K562 (cell line): ENCODE data around the gene ITGAL. TPM values are rescaled to one million over a fixed set of nuclear protein-coding genes. Genes with fewer than 3 reads are reported as not detected.
A peak's percentile ranks its signal among the peaks of the same experiment; 100 is the strongest.

Experiments
- ATAC-seq: fragments of 200-7000 bp; cut with Tn5 transposase; 3 replicates; pipeline ENCODE4 v1.9.1; 2020; ENCODE audit warnings: moderate library complexity
- BruUV-seq: library from RNA; stranded (reverse); fragments of 400-500 nt; replicated peaks from 2 replicates; lab custom pipeline; 2021; lab: Mats Ljungman, UMichigan
- CTCF ChIA-PET: fragments of 300-600 bp; formaldehyde crosslinking; extraction: SDS; loops from one replicate; lab custom pipeline; 2021; ENCODE audit warnings: low intra/inter-chr PET ratio; lab: Yijun Ruan, JAX
- POLR2A ChIA-PET: fragments of 300-600, 350-650 bp; sonication (Branson Sonifier 250); formaldehyde crosslinking; extraction: SDS; loops from one replicate; lab custom pipeline; 2021; ENCODE audit warnings: antibody characterized with exemption, inconsistent platforms; lab: Yijun Ruan, JAX
- DNase-seq, 4 experiments: peaks; one replicate each; pipeline versions ENCODE4 v3.0.0 to v3.0.0-alpha.2; 2011 to 2018; ENCODE audit warnings: low spot score in 3 of 4, mixed read lengths in 3 of 4; ENCODE audit errors: extremely low read depth in 1 of 4
- FAIRE-seq: peaks from 2 replicates; lab custom pipeline; 2011; peaks lifted over from hg19 to GRCh38; lab: Jason Lieb, UNC
- H2AFZ ChIP-seq: 2 replicates; pipeline ENCODE4 v1.6.0; 2011; ENCODE audit warnings: low read depth, low read length, control low read depth, inconsistent platforms
- H3K27ac ChIP-seq: fragments of 200-600 bp; 3 replicates; pipeline ENCODE4 v1.8.0; 2011; ENCODE audit warnings: low read depth, mild to moderate bottlenecking, control low read depth, inconsistent platforms, low read length, moderate library complexity, mixed read lengths; ENCODE audit errors: extremely low read depth
- H3K27me3 ChIP-seq, 2 experiments: fragments of 300-600 bp in 1 of 2; 2 replicates in 1 of 2; 3 replicates in 1 of 2; pipeline versions ENCODE4 v1.6.0 to v1.8.0; 2011; ENCODE audit warnings: inconsistent platforms in 2 of 2, low read length in 2 of 2, mild to moderate bottlenecking in 1 of 2, mixed read lengths in 1 of 2, moderate library complexity in 1 of 2; ENCODE audit not compliant: control insufficient read depth in 2 of 2, insufficient read depth in 2 of 2
- H3K36me3 ChIP-seq: fragments of 300-600 bp; 3 replicates; pipeline ENCODE4 v1.8.0; 2011; ENCODE audit warnings: mild to moderate bottlenecking, low read length, inconsistent platforms; ENCODE audit not compliant: control insufficient read depth, insufficient read depth
- H3K4me1 ChIP-seq, 2 experiments: fragments of 200-600 bp in 1 of 2; replicated peaks in 1 of 2; 2 replicates in 1 of 2; 3 replicates in 1 of 2; pipeline versions ENCODE4 v1.5.1 to v1.8.0; 2011; ENCODE audit warnings: inconsistent platforms in 2 of 2, low read length in 2 of 2, mild to moderate bottlenecking in 1 of 2, mixed read lengths in 1 of 2, moderate library complexity in 1 of 2; ENCODE audit not compliant: control insufficient read depth in 2 of 2, insufficient read depth in 2 of 2
- H3K4me2 ChIP-seq: 2 replicates; pipeline ENCODE4 v1.6.1; 2011; ENCODE audit warnings: low read length, control low read depth, inconsistent platforms, mixed read lengths; ENCODE audit not compliant: insufficient read depth
- H3K4me3 ChIP-seq: fragments of 200-600 bp; sonication (generic), shearing (Covaris generic); 2 replicates; pipeline ENCODE4 v1.5.1; 2016; ENCODE audit warnings: control low read depth, inconsistent platforms
- H3K79me2 ChIP-seq: fragments of 200-600 bp; 3 replicates; pipeline ENCODE4 v1.8.0; 2011; ENCODE audit warnings: low read length, inconsistent platforms; ENCODE audit not compliant: control insufficient read depth, insufficient read depth
- H3K9ac ChIP-seq, 2 experiments: 2 replicates each; pipeline versions ENCODE4 v1.6.0 to v1.6.1; 2011; ENCODE audit warnings: low read depth in 2 of 2, low read length in 2 of 2, control low read depth in 1 of 2, inconsistent platforms in 1 of 2, mild to moderate bottlenecking in 1 of 2, mixed read lengths in 1 of 2; ENCODE audit not compliant: insufficient read depth in 1 of 2
- H3K9me1 ChIP-seq: one replicate; pipeline ENCODE4 v1.6.0; 2011; ENCODE audit warnings: inconsistent platforms, mild to moderate bottlenecking, low read length, moderate library complexity; ENCODE audit not compliant: control insufficient read depth, insufficient read depth
- H3K9me3 ChIP-seq: replicated peaks from 2 replicates; pipeline ENCODE4 v1.5.1; 2011; ENCODE audit warnings: low read depth, low read length, inconsistent platforms; ENCODE audit not compliant: control insufficient read depth, insufficient read depth
- H4K20me1 ChIP-seq: replicated peaks from 2 replicates; pipeline ENCODE4 v1.6.1; 2011; ENCODE audit warnings: low read length, inconsistent platforms, mixed read lengths; ENCODE audit not compliant: control insufficient read depth, insufficient read depth
- AFF4 ChIP-seq: sonication (generic); formaldehyde crosslinking; IDR thresholded peaks from 2 replicates; pipeline ENCODE4 v1.8.0; 2023; ENCODE audit warnings: mild to moderate bottlenecking, missing genetic modification reagents
- ATF1 ChIP-seq, 2 experiments: fragments of 450-650 bp in 1 of 2; IDR thresholded peaks; 2 replicates each; pipeline ENCODE4 v1.6.1; 2016; ENCODE audit warnings: missing compliant biosample characterization in 1 of 2, missing genetic modification characterization in 1 of 2
- GTF2E2 ChIP-seq: fragments of 200-800 bp; sonication (Bioruptor generic); IDR thresholded peaks from 2 replicates; pipeline ENCODE4 v1.6.1; 2016; ENCODE audit warnings: missing genetic modification characterization, missing compliant biosample characterization
- HDAC3 ChIP-seq: fragments of 450-650 bp; IDR thresholded peaks from 2 replicates; pipeline ENCODE4 v1.6.1; 2018; ENCODE audit warnings: borderline replicate concordance, mild to moderate bottlenecking, moderate library complexity; ENCODE audit not compliant: partially characterized antibody
- HEY1 ChIP-seq: fragments of 250-450 bp; sonication (Bioruptor Pico); IDR thresholded peaks from 2 replicates; pipeline ENCODE4 v1.5.0; 2020; ENCODE audit warnings: mild to moderate bottlenecking, moderate library complexity, borderline replicate concordance
- KDM1A ChIP-seq, 2 experiments: fragments of 450-650 bp; IDR thresholded peaks; 2 replicates each; pipeline ENCODE4 v1.6.1; 2016; ENCODE audit warnings: mild to moderate bottlenecking in 2 of 2
- KLF16 ChIP-seq: IDR thresholded peaks from 2 replicates; pipeline ENCODE4 v1.6.1; 2016; ENCODE audit warnings: antibody characterized with exemption
- MCM2 ChIP-seq: fragments of 450-650 bp; IDR thresholded peaks from 2 replicates; pipeline ENCODE4 v1.6.1; 2017; ENCODE audit warnings: low read depth, mild to moderate bottlenecking
- MTA3 ChIP-seq: fragments of 450-650 bp; formaldehyde crosslinking; IDR thresholded peaks from 2 replicates; pipeline ENCODE4 v1.6.1; 2017; ENCODE audit warnings: mild to moderate bottlenecking, borderline replicate concordance
- PHB2 ChIP-seq: fragments of 450-650 bp; IDR thresholded peaks from 2 replicates; pipeline ENCODE4 v1.6.1; 2017; ENCODE audit warnings: low read depth
- ZNF253 ChIP-seq: fragments of 250-450 bp; sonication (Bioruptor Pico); conservative IDR thresholded peaks from 2 replicates; pipeline ENCODE4 v1.6.1; 2021; ENCODE audit warnings: mild to moderate bottlenecking
- ZNF57 ChIP-seq: fragments of 450-650 bp; formaldehyde crosslinking; IDR thresholded peaks from 2 replicates; pipeline ENCODE4 v1.4.0; 2020; ENCODE audit warnings: mild to moderate bottlenecking, moderate library complexity
- ZSCAN29 ChIP-seq: fragments of 450-650 bp; IDR thresholded peaks from 2 replicates; pipeline ENCODE4 v1.6.1; 2017
- WGBS: fragments of 100-300 bp; shearing (Covaris generic); methylation state at CpG from one replicate; pipeline ENCODE4 v1.1.6; 2016; ENCODE audit warnings: low coverage, mixed read lengths; ENCODE audit not compliant: insufficient coverage; ENCODE audit errors: missing lambda C conversion rate; 5-methylcytosine and 5-hydroxymethylcytosine counted together
- in situ Hi-C: fragments of 300-500 bp; cut with MboI; formaldehyde crosslinking; loops from 4 replicates; pipeline ENCODE4 v1.15.0; 2018; ENCODE audit warnings: inconsistent platforms, mixed read lengths
- intact Hi-C: fragments of 100-400 bp; cut with micrococcal nuclease; formaldehyde crosslinking; loops from 2 replicates; pipeline ENCODE4 v1.14.2; 2022
- polyA plus RNA-seq, 8 experiments: library from polyadenylated mRNA; depleted of rRNA in 4 of 8; stranded (reverse) in 5 of 8; unstranded in 3 of 8; fragments of >200 nt; fragmentation: Nextera tagmentation in 2 of 8; fragmentation: Illumina TruSeq in 1 of 8; extraction: Ambion mirVana in 2 of 8; extraction: Trizol in 1 of 8; gene quantifications; 2 replicates each; pipeline versions ENCODE4 v1.2.1 to v1.2.3, GENCODE V29; 2011 to 2014; ENCODE audit warnings: inconsistent platforms in 1 of 8, missing spikeins in 1 of 8
- total RNA-seq, 7 experiments: library from RNA; depleted of rRNA in 6 of 7; stranded (reverse); fragments of >200 nt in 6 of 7; fragmentation: Illumina TruSeq in 2 of 7; extraction: Trizol in 2 of 7; gene quantifications; 2 replicates each; pipeline versions ENCODE4 v1.2.1 to v1.2.3, GENCODE V29; 2011 to 2021; ENCODE audit warnings: low replicate concordance in 1 of 7
- TF ChIP-seq, protein P1 (sequence below): sonication (generic); formaldehyde crosslinking; IDR thresholded peaks from 2 replicates; pipeline ENCODE4 v1.8.0; 2022; ENCODE audit warnings: mild to moderate bottlenecking, missing genetic modification reagents
- TF ChIP-seq, protein P2 (sequence below): fragments of 250-450 bp; sonication (Bioruptor Pico); IDR thresholded peaks from 2 replicates; pipeline ENCODE4 v1.4.0; 2020; ENCODE audit warnings: mild to moderate bottlenecking, moderate library complexity, borderline replicate concordance

Gene ITGAL
- total and polyA plus RNA-seq, 9 of the 15 experiments (the other 6 are each of a cell fraction or from before 2014, with no cell fraction given), result 0.01 to 0.53 TPM; not detected in 7

DNA sequence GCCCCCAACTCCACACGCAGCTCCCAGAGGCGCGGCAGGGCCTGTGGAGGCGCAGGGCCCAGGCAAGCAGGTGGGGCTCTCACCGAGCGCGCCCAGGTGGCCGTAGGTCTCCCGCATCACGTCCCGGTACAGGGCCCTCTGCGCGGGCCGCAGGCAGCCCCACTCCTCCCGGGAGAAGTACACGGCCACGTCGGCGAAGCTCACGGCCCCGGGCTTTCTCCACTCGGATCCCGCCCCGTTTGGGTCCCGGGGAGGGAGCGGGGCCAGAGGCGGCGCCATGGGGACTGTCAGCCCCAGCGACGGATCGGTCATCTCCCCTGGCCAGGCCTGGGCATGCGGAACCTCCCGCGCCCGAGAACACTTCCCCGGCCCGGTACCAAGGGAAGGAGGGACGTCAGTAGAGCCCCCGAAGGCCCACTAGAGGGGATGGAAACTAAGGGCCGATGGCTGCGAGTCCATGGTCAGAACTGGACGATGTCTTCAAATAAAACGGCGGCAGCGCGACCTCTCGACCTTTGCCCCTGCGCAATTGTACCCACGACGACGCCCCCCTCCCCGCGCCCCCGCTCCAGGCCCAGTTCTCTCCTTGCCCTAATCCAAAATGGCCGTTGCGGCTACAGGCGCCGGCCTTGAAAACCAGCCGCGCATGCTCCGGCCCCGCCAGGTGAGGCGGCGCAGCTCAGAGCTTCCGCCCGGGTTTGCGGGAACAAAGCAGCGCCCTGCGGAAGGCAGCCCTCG is 62.0 kb downstream of the ITGAL start, which contains the start of gene ZNF747:
TSS of gene ZNF747 (minus strand) at position 491 of the 738 bp plus-strand sequence. CDS start at position 312, 179 bp downstream.
- FAIRE-seq (no peak), DNase-seq (peak; percentile 83 to 94 (median 88)), ATAC-seq (peak; percentile 88)
- Histone ChIP-seq H3K9ac (peak within 1 kb of the TSS; percentile 88 to 91), H3K4me1 (peaks cover 9 to 50% of the 10 kb centered on the region in 2 experiments; a peak in 4 of 5 replicates), H3K27ac (peak within 1 kb of the TSS; percentile 96), H3K27me3 (no peaks in the 10 kb centered on the region), H4K20me1 (no peaks in the 10 kb centered on the region), H3K4me2 (peak within 1 kb of the TSS; percentile 97), H2AFZ (peak within 1 kb of the TSS; percentile 98), H3K9me1 (no peaks in the 10 kb centered on the region), H3K36me3 (no peaks in the 10 kb centered on the region; the same call in 2 of the 3 replicates), H3K9me3 (no peaks in the 10 kb centered on the region), H3K79me2 (peaks cover 36% of the 10 kb centered on the region), H3K4me3 (peak within 1 kb of the TSS; percentile 49)
- in situ Hi-C loops, result no loop called here
- intact Hi-C loops, result loop anchor here (2.0 to 10.0 kb wide), 2 partner anchors 88 to 160 kb away; partner anchors contain the start of gene SRCAP
- under 1% methylated on average over 38 of the region's 70 CpGs for WGBS
- BruUV-seq, result TSS peak; percentile 67
- POLR2A ChIA-PET, result interaction anchor here (0.6 to 4.0 kb wide), 15 partner anchors 10 to 161 kb away, joined by 3 to 31 read pairs (median 4); partner anchors contain the start of gene ZNF764
- CTCF ChIA-PET, result no interaction called here
- no peak; the same call in none of the 2 replicates for TF ChIP-seq GTF2E2 (tag)
- TF ChIP-seq, protein P1, sequence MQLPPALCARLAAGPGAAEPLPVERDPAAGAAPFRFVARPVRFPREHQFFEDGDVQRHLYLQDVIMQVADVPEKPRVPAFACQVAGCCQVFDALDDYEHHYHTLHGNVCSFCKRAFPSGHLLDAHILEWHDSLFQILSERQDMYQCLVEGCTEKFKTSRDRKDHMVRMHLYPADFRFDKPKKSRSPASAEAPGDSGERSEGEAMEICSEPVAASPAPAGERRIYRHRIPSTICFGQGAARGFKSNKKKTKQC (CRISPR knock-in tag), result no peak; the same call in 1 of the 2 replicates
- no peak for TF ChIP-seq ZSCAN29
- no peak for TF ChIP-seq ATF1 (CRISPR knock-in tag; IDR thresholded peaks at IDR 0.05)
- peak; percentile 72; the same call in 1 of the 2 replicates for TF ChIP-seq ATF1 (tag; IDR thresholded peaks at IDR 0.05)
- TF ChIP-seq ZNF57 (CRISPR knock-in tag), result no peak
- no peak for TF ChIP-seq HDAC3
- 0 out of 2 replicates have a peak, but pooled peaks have one; percentile 20 for TF ChIP-seq MTA3
- TF ChIP-seq AFF4, result no peak
- TF ChIP-seq PHB2, result no peak
- no peak for TF ChIP-seq HEY1 (CRISPR knock-in tag)
- TF ChIP-seq KDM1A (IDR thresholded peaks at IDR 0.05), result no peak
- TF ChIP-seq, protein P2, sequence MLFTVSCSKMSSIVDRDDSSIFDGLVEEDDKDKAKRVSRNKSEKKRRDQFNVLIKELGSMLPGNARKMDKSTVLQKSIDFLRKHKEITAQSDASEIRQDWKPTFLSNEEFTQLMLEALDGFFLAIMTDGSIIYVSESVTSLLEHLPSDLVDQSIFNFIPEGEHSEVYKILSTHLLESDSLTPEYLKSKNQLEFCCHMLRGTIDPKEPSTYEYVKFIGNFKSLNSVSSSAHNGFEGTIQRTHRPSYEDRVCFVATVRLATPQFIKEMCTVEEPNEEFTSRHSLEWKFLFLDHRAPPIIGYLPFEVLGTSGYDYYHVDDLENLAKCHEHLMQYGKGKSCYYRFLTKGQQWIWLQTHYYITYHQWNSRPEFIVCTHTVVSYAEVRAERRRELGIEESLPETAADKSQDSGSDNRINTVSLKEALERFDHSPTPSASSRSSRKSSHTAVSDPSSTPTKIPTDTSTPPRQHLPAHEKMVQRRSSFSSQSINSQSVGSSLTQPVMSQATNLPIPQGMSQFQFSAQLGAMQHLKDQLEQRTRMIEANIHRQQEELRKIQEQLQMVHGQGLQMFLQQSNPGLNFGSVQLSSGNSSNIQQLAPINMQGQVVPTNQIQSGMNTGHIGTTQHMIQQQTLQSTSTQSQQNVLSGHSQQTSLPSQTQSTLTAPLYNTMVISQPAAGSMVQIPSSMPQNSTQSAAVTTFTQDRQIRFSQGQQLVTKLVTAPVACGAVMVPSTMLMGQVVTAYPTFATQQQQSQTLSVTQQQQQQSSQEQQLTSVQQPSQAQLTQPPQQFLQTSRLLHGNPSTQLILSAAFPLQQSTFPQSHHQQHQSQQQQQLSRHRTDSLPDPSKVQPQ (CRISPR knock-in tag), result no peak
- no peak for TF ChIP-seq ZNF253 (CRISPR knock-in tag)
- 0 out of 2 replicates have a peak, but pooled peaks have one; percentile 5 for TF ChIP-seq KLF16
- no peak for TF ChIP-seq MCM2
